Amniotic stem cell (primary cell): ENCODE data around the gene THSD4.
"Not testable (repeated sequence)": the region's sequence is repeated elsewhere in the genome, so short reads cannot be mapped to it uniquely, and the experiment has no call there.

Source experiments
- DNase-seq: peaks from one replicate; lab custom pipeline; 2025; lab: John Stamatoyannopoulos, UW

The THSD4 gene

DNA sequence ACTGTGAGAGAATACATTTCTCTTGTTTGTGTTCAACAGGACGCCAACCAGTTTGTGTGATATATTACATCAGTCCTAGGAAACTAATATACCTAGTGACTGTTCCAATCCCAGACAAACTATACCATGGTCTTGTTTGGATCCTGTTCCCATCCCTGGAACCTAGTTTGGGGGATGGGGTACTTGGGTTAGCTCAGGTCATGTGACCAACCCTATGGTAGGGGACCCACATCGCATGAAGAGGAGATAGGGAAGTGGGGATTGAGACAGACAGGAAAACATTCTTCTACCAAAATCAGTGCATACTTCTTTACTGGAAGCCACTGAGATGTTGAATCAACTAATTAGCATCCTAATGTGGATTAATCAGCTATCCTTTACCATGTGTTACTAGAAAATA is 146.1 kb downstream of the THSD4 start:
- no peak for DNase-seq

DNA sequence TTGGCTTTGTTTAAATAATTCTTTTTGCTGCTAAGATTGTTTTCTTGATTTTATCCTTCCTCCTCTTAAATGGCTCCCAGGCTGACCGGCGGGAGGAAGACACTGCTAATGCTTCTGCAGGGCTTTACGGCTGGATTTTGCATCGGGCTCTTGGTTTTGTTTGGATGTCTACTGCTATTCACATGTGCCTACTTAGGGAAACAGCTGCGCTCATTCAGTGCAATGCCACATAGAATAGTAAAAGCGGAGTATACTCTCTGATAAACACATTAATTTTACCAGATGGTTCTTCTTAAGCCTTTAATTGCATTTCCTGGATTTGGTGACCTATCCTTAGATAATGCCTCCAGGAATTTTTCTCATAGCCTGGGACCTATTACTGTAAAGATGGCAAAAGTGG is 146.6 kb downstream of the THSD4 start:
- no peak for DNase-seq

DNA sequence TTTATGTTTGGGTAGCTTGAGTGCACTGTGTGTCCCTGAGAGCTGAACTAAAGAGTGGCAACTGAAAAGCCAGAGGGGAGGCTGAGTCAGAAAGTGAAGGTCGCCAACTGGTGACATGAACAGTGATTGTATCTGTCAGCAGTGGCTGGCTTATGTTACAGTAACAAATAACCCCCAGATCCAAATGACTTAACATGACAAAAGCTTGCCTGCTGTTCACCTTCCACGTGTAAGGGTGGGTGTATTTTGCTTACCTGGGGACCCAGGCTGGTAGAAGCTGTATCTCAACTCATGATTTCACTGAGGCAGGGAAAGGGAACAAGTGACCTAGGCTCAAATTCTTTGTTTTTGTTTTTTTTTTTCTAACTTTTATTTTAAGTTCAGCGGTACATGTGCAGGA is 147.3 kb downstream of the THSD4 start:
- DNase-seq = no peak

DNA sequence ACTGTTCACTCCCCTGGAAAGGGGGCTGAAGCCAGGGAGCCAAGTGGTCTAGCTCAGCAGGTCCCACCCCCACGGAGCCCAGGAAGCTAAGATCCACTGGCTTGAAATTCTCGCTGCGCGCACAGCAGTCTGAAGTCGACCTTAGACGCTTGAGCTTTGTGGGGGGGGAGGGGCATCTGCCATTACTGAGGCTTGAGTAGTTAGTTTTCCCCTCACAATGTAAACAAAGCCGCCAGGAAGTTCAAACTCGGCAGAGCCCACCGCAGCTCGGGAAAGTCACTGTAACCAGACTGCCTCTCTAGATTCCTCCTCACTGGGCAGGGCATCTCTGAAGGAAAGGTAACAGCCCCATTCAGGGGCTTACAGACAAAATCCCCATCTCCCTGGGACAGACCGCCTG is 150.3 kb downstream of the THSD4 start:
- not testable (repeated sequence) for DNase-seq

GRCh38 chr15:71271327-71271726 is 156.1 kb downstream of the THSD4 start:
- no peak for DNase-seq

- DNase-seq = no peak
Measured at GRCh38 chr15:71272932-71273331, 157.7 kb downstream of the THSD4 start.

DNA sequence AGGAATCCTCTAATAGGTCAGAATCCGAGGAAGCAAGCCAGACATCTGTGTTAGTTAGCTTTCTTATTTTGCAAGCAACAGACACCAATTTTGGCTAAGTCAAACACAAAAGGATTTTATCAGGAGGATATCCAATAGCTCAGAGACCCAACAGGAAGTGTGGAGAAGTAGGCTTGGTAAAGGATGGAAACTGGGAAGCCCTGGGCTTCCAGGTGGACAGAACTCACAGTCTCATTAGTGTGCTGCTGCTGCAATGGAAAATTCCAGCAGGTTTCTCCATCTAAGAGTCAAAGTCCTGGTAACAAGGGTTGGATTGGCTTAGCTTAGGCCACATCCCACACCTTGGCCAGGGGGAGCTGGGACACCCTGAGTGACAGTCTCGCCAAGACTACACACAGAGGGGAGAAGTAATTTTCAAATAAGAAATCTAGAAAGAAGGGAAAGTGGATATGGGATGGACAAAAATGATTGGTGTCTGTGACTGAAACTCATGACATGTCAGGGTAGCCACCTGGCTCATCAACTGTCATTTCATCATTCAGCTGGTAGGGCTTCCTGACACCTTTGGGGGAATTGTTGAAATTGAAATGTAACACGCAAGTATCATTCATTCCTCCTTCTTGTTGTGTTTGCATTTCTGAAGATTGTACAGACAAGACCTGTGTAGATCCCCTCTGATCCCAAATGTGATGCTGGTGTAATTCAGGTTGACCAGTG is 158.6 kb downstream of the THSD4 start:
- no peak for DNase-seq

DNA sequence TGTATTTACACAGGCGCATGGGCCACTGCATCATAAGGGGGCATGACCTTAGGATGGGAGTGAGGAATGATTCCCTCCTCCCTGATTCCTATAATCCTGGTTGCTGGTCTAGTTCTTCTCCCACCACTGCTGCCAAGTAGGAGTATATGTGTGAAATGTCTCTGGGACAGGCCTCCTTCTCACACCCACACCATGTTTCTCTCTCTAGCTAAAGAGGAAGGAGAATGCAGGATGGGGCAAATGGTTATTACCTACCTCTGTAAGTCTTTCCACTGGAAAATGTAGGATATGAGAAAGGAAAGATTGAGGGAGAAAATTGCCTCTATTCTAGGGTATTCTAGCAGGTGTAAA is 159.2 kb downstream of the THSD4 start:
- DNase-seq = no peak

GRCh38 chr15:71275098-71275497 is 159.8 kb downstream of the THSD4 start:
- DNase-seq = peak; percentile 67

GRCh38 chr15:71275566-71276335 is 160.5 kb downstream of the THSD4 start:
- DNase-seq = no peak

- DNase-seq = no peak
Measured at GRCh38 chr15:71276336-71276665, 161.0 kb downstream of the THSD4 start.

DNA sequence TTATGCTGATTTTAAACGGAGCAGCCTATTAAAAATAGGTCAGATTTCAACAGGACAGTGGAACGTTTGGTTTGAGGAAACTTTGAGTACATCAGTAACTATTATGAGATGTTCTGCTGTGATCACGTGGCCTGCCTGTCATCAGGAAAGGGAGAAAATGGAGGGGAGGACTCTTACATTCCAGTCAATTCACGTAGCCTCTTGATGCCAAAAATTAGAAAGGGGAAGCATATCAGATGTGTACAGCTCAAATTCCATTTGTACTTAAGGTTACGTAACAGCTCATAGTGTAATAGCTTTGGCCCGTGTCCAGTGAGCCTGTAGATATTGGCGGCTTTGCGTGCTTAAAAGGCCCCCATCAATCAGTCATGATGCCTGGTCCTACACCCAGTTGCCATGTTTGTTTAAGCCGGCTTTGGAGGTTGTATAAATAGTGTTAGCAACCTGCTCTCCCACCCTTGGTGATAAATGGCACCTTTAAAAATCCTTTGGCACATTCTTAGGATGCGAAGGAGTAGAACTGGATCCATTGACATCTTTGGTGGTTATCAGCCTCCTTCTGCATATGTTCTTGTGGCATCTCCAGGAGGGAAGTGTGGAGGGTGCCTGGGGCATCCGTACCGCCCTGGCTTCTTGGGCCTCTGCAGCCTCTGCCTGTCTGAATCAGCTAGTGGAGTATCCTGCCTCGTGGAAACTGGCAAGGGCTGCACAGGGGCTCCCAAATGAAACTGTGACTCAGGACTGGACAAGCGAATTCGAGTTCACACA is 163.9 kb downstream of the THSD4 start:
- no peak for DNase-seq

GRCh38 chr15:71279757-71280141 is 164.5 kb downstream of the THSD4 start:
- DNase-seq = no peak

DNA sequence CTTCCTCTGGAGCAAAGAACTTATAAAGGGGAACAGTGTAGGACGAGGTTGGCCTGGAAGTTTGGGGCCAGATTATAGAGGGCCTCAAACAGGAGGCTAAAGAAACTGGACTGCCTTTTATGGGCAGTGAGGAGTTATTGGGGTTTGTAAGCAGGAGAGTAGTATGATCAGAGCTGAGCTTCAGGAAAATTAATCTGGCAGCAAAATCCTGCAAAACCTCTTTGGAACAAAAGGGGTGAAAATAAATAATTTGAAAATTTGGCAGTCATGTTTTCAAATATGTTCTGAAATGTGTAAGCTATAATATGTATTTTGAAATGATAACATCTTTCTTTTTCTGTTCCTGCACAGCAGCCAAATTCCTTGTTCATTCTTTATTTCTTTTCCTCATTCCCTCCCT is 164.9 kb downstream of the THSD4 start:
- no peak for DNase-seq

DNA sequence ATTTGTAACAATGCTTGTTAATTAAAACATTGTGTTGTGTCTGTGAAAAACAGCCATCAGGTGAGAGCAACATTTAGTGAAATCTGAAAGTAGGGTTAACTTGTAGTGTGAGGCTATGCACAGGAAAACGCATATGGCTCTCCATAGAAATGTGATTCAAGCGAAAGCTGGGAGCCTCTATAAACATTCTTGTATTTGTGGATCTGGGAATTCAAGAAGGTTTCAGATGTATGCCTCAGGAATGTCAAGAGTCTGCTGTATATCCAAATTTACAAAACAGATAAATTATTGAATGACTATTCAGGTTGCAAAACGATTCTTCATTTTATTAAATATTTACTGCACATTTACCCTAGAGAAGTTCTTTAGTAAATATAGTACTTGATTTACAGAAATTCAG is 166.0 kb downstream of the THSD4 start:
- no peak for DNase-seq

GRCh38 chr15:71282076-71282475 is 166.8 kb downstream of the THSD4 start:
- no peak for DNase-seq

DNA sequence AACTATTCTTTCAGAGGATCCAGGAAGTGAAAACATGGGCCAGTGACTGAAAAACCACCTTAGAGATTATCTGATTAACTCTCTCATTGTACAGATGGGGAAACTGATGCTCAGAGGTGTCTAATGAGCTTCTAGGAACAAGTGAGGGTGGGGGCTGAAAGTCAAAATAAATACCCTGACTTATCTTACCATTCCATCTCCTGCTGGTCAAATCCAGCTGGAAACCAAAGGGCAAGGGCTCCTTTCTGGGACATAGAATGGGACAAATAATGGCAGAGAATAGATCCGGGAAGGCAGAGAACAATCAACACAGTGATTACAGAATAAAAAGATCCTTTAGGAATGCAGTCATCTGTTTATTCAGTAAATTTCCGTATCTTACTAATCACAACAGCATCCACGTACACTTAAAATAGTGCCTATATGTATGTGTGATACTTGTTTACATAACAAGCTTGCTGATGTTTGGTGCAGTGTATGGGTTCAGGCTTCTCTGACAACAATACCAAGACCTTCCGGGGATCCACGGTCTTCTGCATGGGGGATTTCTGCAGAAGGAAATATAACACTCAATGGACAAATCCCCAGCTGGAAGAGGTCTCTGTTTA is 173.2 kb downstream of the THSD4 start:
- no peak for DNase-seq

DNA sequence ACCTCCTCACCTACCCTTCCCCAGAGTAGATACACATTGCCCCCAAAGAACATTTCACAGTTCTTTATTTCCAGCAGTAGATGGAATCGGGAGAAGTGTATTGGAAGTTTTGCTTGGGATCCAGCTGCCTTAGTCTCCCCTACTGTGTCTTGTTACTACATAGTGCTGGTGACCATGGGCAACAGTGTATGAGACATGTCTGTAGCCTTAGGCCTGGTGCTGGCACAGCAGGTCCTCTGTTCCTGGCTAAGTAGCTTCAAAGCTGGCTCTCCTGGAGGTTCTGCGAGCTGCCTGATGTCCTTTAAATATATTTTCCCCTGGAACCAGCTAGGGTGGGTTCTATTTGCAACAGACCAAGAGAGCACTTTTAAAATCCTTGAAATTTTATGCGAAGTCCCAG is 174.7 kb downstream of the THSD4 start:
- DNase-seq = no peak

DNA sequence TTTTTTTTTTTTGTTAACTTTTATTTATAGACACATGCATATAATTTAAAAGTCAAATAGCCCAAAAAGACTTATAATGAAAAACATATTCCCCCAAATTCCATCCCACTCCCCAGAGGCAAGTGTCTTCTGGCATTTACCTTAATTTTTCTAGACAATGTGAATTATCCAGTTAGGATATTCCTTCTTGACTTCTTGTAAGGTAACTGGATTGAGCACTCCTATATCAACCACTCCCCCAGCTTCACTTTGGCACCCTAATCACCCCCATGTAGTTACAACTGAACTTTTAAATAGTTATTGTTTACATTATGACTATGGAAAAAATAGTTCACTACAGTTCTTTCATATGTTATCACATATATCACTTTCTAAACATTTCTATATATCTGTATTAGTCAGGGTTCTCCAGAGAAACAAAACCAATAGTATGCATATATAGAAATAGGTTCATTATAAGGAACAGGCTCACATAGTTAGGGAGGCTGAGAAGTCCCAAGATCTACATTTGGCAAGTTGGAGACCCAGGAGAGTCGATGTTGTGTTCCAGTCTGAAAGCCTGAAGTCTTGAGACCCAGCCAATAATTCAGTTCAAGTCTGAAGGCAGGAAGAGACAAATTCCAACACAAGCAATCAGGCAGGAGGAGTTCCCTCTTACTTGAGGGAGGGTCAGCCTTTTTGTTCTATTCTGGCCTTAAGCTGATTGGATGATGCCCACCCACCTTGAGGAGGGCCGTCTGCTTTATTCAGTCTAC is 175.8 kb downstream of the THSD4 start:
- no peak for DNase-seq

GRCh38 chr15:71291723-71292122 is 176.5 kb downstream of the THSD4 start:
- no peak for DNase-seq

DNA sequence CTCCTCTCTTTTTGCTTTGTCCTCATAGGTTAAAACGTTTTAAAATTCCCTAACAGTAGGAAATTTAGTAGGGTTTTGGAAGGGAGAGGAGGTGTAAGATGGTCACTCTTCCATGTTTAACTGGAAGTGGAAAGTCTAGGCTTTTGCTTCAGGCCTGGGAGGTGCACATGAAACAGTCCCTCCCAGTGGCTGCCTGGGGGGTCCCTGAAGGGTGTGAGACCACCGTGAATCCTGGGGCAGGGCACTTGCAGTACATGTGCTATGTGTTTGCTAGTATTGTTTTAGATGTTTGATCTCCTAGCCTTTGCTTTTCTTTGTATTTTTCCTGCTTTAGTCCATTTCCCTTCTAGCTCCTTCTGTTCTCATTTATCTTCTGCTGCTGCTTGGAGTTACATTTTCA is 178.5 kb downstream of the THSD4 start:
- no peak for DNase-seq
